Measurements from ENCODE around the gene AGRP.

- no peak for TF ChIP-seq CTCF (IDR thresholded peaks at IDR 0.05; ENCODE audit: borderline replicate concordance, extremely low read depth, low read length, poor library complexity, severe bottlenecking)
- TF ChIP-seq EZH2 (IDR thresholded peaks at IDR 0.05; ENCODE audit: borderline replicate concordance, low read depth, low read length, severe bottlenecking): no peak
Observed at GRCh38 chr16:67499106-67499505, 15.8 kb upstream of the AGRP start.
